GM12873 (cell line): ENCODE measurements around the gene PPM1M.

Source experiments
- CTCF ChIP-seq: IDR thresholded peaks from 2 replicates; pipeline ENCODE4 v1.5.1; 2012; ENCODE audit warnings: low read depth, mild to moderate bottlenecking, moderate library complexity, low read length, control low read depth; ENCODE audit not compliant: insufficient read depth; ENCODE audit errors: missing control alignments

Gene PPM1M

GRCh38 chr3:52210550-52211046, 35.0 kb upstream of the PPM1M start:
- TF ChIP-seq CTCF: no peak

DNA sequence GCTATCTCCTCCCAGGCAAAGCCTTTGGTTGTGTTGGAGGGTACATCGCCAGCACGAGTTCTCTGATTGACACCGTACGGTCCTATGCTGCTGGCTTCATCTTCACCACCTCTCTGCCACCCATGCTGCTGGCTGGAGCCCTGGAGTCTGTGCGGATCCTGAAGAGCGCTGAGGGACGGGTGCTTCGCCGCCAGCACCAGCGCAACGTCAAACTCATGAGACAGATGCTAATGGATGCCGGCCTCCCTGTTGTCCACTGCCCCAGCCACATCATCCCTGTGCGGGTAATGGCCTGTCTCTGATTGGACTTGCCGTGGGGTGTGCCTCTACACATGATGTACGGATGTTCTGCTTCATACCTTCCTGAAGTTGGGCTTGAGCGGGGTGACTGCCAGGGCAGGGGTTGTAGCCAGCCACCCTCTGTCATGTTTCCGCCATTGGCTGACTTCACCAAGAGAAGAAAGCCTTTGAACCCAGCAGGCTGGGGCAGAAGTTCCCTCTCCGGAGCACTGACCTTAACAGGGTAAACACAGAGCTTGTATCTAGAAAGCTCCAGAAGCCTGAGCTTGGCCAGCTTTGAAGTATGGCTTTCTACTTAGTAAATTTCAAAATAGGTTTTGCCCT, 34.2 kb upstream of the PPM1M start:
- TF ChIP-seq CTCF: no peak

DNA sequence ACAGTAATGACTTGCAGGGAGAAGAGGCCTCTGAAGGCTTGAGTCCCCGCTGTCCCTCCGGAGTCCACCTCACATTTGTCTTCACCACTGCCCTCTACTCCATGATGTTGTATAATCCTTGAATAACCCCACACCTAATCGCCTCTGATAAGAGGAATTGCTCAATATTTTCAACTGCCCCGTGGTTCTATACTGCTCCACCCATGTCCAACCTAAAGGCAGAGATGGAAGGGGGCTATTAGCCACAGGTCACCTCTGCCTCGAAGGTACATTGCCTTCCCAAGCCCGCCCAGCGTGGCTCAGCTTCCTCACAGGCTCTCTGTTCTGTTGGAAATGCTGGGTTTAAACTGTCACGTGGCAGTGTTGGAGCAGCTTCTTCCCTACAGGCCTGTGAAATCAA, 32.6 kb upstream of the PPM1M start:
- no peak for TF ChIP-seq CTCF

GRCh38 chr3:52213901-52214300, 31.7 kb upstream of the PPM1M start:
- TF ChIP-seq CTCF: no peak

DNA sequence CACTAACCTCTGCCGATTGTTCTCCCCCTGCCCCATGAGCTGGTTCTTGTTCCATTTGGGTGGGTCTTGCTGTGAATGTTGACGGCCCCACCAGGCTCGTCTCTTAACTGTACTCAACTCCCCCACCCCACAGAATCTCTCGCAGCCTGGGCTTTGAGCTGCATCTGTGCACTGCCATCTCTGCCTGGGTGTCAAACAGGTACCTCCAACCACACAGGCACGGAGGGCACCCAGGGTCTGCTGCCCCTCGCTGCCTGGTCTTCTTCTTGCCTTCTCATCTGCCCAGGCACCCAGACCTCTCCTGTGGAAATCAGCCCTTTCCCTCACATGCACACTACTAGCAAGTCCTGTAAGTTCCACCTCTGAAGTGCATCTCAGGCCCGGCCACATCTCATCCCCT, 30.2 kb upstream of the PPM1M start:
- TF ChIP-seq CTCF: no peak

DNA sequence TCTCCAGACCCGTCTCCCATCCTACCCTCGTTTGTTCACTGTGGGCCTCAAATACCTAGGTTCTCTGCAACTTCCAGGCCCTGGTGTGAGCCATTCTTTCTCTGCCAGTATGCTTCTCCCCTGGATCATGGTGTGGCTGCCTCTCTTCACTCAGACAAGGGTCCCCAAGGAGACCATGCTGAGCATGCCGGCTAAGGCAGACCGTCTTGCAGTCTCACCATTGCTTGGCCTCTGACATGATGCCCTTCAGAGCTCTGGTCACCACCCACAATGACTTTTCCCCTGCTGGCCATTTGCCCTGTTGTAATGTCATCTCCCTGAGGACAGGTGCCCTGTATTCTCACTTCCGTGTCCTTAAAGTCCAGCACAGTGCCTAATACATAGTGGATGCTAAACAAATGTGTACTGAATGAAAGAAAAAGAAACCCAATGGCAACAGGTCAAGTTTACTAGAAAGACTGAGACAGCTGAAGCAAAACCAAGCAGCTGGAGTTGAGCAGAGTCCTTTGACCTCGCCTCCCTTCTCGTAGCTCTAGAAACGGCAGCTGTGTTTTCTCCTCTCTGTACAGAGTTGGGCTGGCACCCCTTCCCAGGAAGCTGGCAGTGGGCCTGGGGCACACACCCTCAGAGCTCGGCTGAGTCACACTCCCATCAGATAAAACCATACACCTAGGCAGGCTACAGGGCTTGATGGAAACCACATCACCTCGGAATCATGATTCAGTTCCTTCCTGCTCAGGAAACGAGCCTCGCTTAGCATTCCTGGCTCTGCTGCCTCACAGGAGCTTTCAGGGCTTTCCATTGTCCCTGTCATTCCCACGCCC, 28.8 kb upstream of the PPM1M start:
- no peak for TF ChIP-seq CTCF

GRCh38 chr3:52217409-52217805, 28.2 kb upstream of the PPM1M start:
- TF ChIP-seq CTCF: no peak
